HepG2 (cell line): Measurements from ENCODE around the gene MYL2. TPM values are rescaled to one million over a fixed set of nuclear protein-coding genes. Genes with fewer than 3 reads are reported as not detected.

Experiments
- ATAC-seq: fragments of 200-7000 bp; cut with Tn5 transposase; 3 replicates; pipeline ENCODE4 v1.9.1; 2020; ENCODE audit warnings: mild to moderate bottlenecking, moderate library complexity
- BruUV-seq: library from RNA; stranded (reverse); fragments of 400-500 nt; replicated peaks from 2 replicates; lab custom pipeline; 2021; lab: Mats Ljungman, UMichigan
- CTCF ChIA-PET: fragments of 300-600 bp; formaldehyde crosslinking; extraction: SDS; loops from one replicate; lab custom pipeline; 2021; ENCODE audit warnings: low total read pairs, inconsistent platforms, low intra/inter-chr PET ratio; lab: Yijun Ruan, JAX
- POLR2A ChIA-PET: fragments of 350-600 bp; sonication (Branson Sonifier 250); formaldehyde crosslinking; loops from one replicate; lab custom pipeline; 2020; ENCODE audit warnings: antibody characterized with exemption, inconsistent platforms; lab: Yijun Ruan, JAX
- DNase-seq: peaks from one replicate; pipeline ENCODE4 v3.0.0-alpha.2; 2015; ENCODE audit warnings: low spot score
- FAIRE-seq: peaks from 3 replicates; lab custom pipeline; 2011; peaks lifted over from hg19 to GRCh38; lab: Jason Lieb, UNC
- H2AFZ ChIP-seq: one replicate; pipeline ENCODE4 v1.6.1; 2011; ENCODE audit warnings: low read length, inconsistent platforms
- H3K27ac ChIP-seq: fragments of 300-600 bp; 3 replicates; pipeline ENCODE4 v1.8.0; 2011; ENCODE audit warnings: mixed run types, mild to moderate bottlenecking, mixed read lengths, low read length, inconsistent platforms; ENCODE audit not compliant: insufficient read depth; ENCODE audit errors: extremely low read length
- H3K27me3 ChIP-seq, 2 experiments: fragments of 200-600 bp in 1 of 2; 2 replicates in 1 of 2; 3 replicates in 1 of 2; pipeline versions ENCODE4 v1.6.0 to v1.8.0; 2011; ENCODE audit warnings: low read length in 2 of 2, mild to moderate bottlenecking in 2 of 2, moderate library complexity in 2 of 2, inconsistent platforms in 1 of 2; ENCODE audit not compliant: insufficient read depth in 2 of 2, control insufficient read depth in 1 of 2
- H3K36me3 ChIP-seq, 2 experiments: fragments of 200-600 bp in 1 of 2; replicated peaks in 1 of 2; 2 replicates in 1 of 2; 3 replicates in 1 of 2; pipeline versions ENCODE4 v1.5.1 to v1.8.0; 2011; ENCODE audit warnings: low read length in 2 of 2, inconsistent platforms in 1 of 2; ENCODE audit not compliant: insufficient read depth in 2 of 2, control insufficient read depth in 1 of 2
- H3K4me1 ChIP-seq: 2 replicates; pipeline ENCODE4 v1.5.1; 2012; ENCODE audit warnings: low read length, inconsistent platforms; ENCODE audit not compliant: insufficient read depth
- H3K4me2 ChIP-seq: 2 replicates; pipeline ENCODE4 v1.6.0; 2011; ENCODE audit warnings: low read depth, low read length, inconsistent platforms
- H3K4me3 ChIP-seq, 3 experiments: fragments of 200-600 bp in 1 of 3; sonication (generic), shearing (Covaris generic) in 1 of 3; replicated peaks in 1 of 3; 2 replicates each; pipeline ENCODE4 v1.5.1; 2011 to 2016; ENCODE audit warnings: low read length in 3 of 3, inconsistent platforms in 2 of 3, low read depth in 2 of 3, mild to moderate bottlenecking in 2 of 3, control low read depth in 1 of 3, mixed read lengths in 1 of 3; ENCODE audit not compliant: insufficient read depth in 1 of 3
- H3K79me2 ChIP-seq: one replicate; pipeline ENCODE4 v1.6.1; 2011; ENCODE audit warnings: low read length, inconsistent platforms; ENCODE audit not compliant: insufficient read depth
- H3K9ac ChIP-seq: 2 replicates; pipeline ENCODE4 v1.6.0; 2011; ENCODE audit warnings: mild to moderate bottlenecking, low read depth, low read length, inconsistent platforms; ENCODE audit not compliant: insufficient read depth
- H3K9me3 ChIP-seq: 2 replicates; pipeline ENCODE4 v1.5.1; 2012; ENCODE audit warnings: mild to moderate bottlenecking, low read length
- H4K20me1 ChIP-seq: 2 replicates; pipeline ENCODE4 v1.6.0; 2011; ENCODE audit warnings: inconsistent platforms, mild to moderate bottlenecking, low read length, moderate library complexity; ENCODE audit not compliant: insufficient read depth
- BHLHE40 ChIP-seq: IDR thresholded peaks from 2 replicates; pipeline ENCODE4 v1.6.1; 2011; ENCODE audit warnings: low read length, improper control_type of control experiment
- CEBPZ ChIP-seq: IDR thresholded peaks from 2 replicates; pipeline ENCODE4 v1.6.1; 2012; ENCODE audit warnings: low read length, improper control_type of control experiment
- HHEX ChIP-seq: IDR thresholded peaks from 2 replicates; pipeline ENCODE4 v1.6.1; 2016; ENCODE audit warnings: control low read depth
- HNF4A ChIP-seq: sonication (generic); formaldehyde crosslinking; IDR thresholded peaks from 2 replicates; pipeline ENCODE4 v1.4.0; 2020; ENCODE audit warnings: missing genetic modification reagents
- MIER3 ChIP-seq: IDR thresholded peaks from 2 replicates; pipeline ENCODE4 v1.6.1; 2016; ENCODE audit warnings: missing compliant biosample characterization, borderline replicate concordance
- PHF21A ChIP-seq: sonication (generic); formaldehyde crosslinking; IDR thresholded peaks from 2 replicates; pipeline ENCODE4 v1.5.0; 2020; ENCODE audit warnings: mild to moderate bottlenecking, missing genetic modification reagents
- RFX3 ChIP-seq: IDR thresholded peaks from 2 replicates; pipeline ENCODE4 v1.6.1; 2016; ENCODE audit warnings: missing biosample characterization, missing genetic modification reagents
- SIN3B ChIP-seq: fragments of 150-350 bp; IDR thresholded peaks from 2 replicates; pipeline ENCODE4 v1.6.1; 2014; ENCODE audit warnings: low read length
- SP1 ChIP-seq, 2 experiments: fragments of 450-650 bp in 1 of 2; sonication (generic) in 1 of 2; formaldehyde crosslinking in 1 of 2; IDR thresholded peaks; 2 replicates each; pipeline versions ENCODE4 v1.4.0 to v1.6.1; 2016 to 2020; ENCODE audit warnings: missing genetic modification reagents in 1 of 2
- SPEN ChIP-seq: sonication (generic); formaldehyde crosslinking; IDR thresholded peaks from 2 replicates; pipeline ENCODE4 v1.5.1; 2020; ENCODE audit warnings: low read depth, mild to moderate bottlenecking, missing genetic modification reagents
- THRA ChIP-seq: sonication (generic); formaldehyde crosslinking; IDR thresholded peaks from 2 replicates; pipeline ENCODE4 v1.4.0; 2020; ENCODE audit warnings: missing genetic modification reagents, borderline replicate concordance
- ZBTB37 ChIP-seq: sonication (generic); formaldehyde crosslinking; IDR thresholded peaks from 2 replicates; pipeline ENCODE4 v1.4.0; 2020; ENCODE audit warnings: mild to moderate bottlenecking, missing genetic modification reagents
- ZBTB7A ChIP-seq: sonication (generic); formaldehyde crosslinking; IDR thresholded peaks from 2 replicates; pipeline ENCODE4 v1.8.0; 2022; ENCODE audit warnings: mild to moderate bottlenecking, missing genetic modification reagents
- ZNF543 ChIP-seq: sonication (generic); formaldehyde crosslinking; IDR thresholded peaks from 2 replicates; pipeline ENCODE4 v1.4.0; 2020; ENCODE audit warnings: mild to moderate bottlenecking, missing genetic modification reagents
- ZNF670 ChIP-seq: sonication (generic); formaldehyde crosslinking; IDR thresholded peaks from 2 replicates; pipeline ENCODE4 v1.8.0; 2022; ENCODE audit warnings: mild to moderate bottlenecking, missing genetic modification reagents, borderline replicate concordance
- ZNF777 ChIP-seq: sonication (generic); formaldehyde crosslinking; IDR thresholded peaks from 2 replicates; pipeline ENCODE4 v1.4.0; 2020; ENCODE audit warnings: missing genetic modification reagents
- whole genome bisulfite sequencing: methylation state at CpG from one replicate; pipeline ENCODE4 v1.1.6; 2017; ENCODE audit warnings: low lambda C conversion rate; 5-methylcytosine and 5-hydroxymethylcytosine counted together
- in situ Hi-C: cut with HindIII; loops from 2 replicates; pipeline ENCODE4 v1.10.0; 2017; ENCODE audit warnings: low pct_unique_long_range_greater_than_20kb; ENCODE audit not compliant: extremely low pct_ligation_motif_present
- intact Hi-C: fragments of 100-400 bp; cut with micrococcal nuclease; formaldehyde crosslinking; loops from one replicate; pipeline ENCODE4 v1.10.0; 2022; ENCODE audit not compliant: unreplicated experiment
- polyA plus RNA-seq, 8 experiments: library from polyadenylated mRNA; depleted of rRNA in 3 of 8; stranded (reverse) in 7 of 8; unstranded in 1 of 8; fragments of >200 nt; fragmentation: Illumina TruSeq in 4 of 8; extraction: Trizol in 4 of 8; gene quantifications; 2 replicates each; pipeline versions ENCODE4 v1.2.1 to v1.2.3, GENCODE V29; 2011 to 2016; ENCODE audit warnings: low read depth in 4 of 8, missing spikeins in 1 of 8, mixed read lengths in 1 of 8; ENCODE audit not compliant: insufficient read depth in 1 of 8
- total RNA-seq, 5 experiments: library from RNA; depleted of rRNA; stranded (reverse); fragments of >200 nt; fragmentation: Illumina TruSeq; extraction: Trizol; gene quantifications; 2 replicates each; pipeline ENCODE4 v1.2.3, GENCODE V29; 2016; ENCODE audit warnings: low read depth in 1 of 5

The MYL2 gene
- total and polyA plus RNA-seq, 2 of the 13 experiments (the other 11 are each of a cell fraction or from before 2014, with no cell fraction given) = not detected

- TF ChIP-seq CEBPZ = no peak
- no peak for TF ChIP-seq THRA (CRISPR knock-in tag)
- TF ChIP-seq ZNF543 (CRISPR knock-in tag) = no peak
- no peak for TF ChIP-seq ZBTB37
- TF ChIP-seq SIN3B = no peak
These were observed 23.0 kb upstream of the MYL2 start (continued) for GRCh38 chr12:110943373-110943772.

GRCh38 chr12:110941391-110941790, 21.0 kb upstream of the MYL2 start:
- 0 out of 2 replicates have a peak, but pooled peaks cover 6% of the 10 kb centered on the region for H3K9me3 ChIP-seq
- H3K36me3 ChIP-seq = no peaks in the 10 kb centered on the region
- no peak overlapping the region for H3K4me3 ChIP-seq
- H3K27me3 ChIP-seq = no peaks in the 10 kb centered on the region; a peak in 3 of 5 replicates
- ATAC-seq (no peak), FAIRE-seq (no peak), DNase-seq (no peak)
- POLR2A ChIA-PET = no interaction called here
- WGBS = 40% methylated on average over 4 of the region's 6 CpGs
- intact Hi-C loops (no loop called here), in situ Hi-C loops (no loop called here)
- no peaks in the 10 kb centered on the region for H3K4me1 ChIP-seq
- no peaks in the 10 kb centered on the region for H3K79me2 ChIP-seq
- TF ChIP-seq RFX3 (CRISPR knock-in tag) (no peak), ZNF670 (CRISPR knock-in tag) (no peak), HNF4A (CRISPR knock-in tag) (no peak), MIER3 (CRISPR knock-in tag) (no peak), HHEX (CRISPR knock-in tag) (no peak), BHLHE40 (no peak), SP1 (IDR thresholded peaks at IDR 0.05) (no peak), SP1 (CRISPR knock-in tag; IDR thresholded peaks at IDR 0.05) (no peak), PHF21A (no peak), ZNF777 (CRISPR knock-in tag) (no peak), ZBTB7A (no peak), SPEN (CRISPR knock-in tag) (no peak)
- H4K20me1 ChIP-seq = no peaks in the 10 kb centered on the region
- CTCF ChIA-PET = no interaction called here
- H3K9ac ChIP-seq = no peak overlapping the region
- H3K27ac ChIP-seq = no peak overlapping the region
- H2AFZ ChIP-seq = no peak overlapping the region
- no TSS peak for BruUV-seq
- H3K4me2 ChIP-seq = no peak overlapping the region
